ENCODE data around the gene NET1. TPM values are rescaled to one million over a fixed set of nuclear protein-coding genes. Genes with fewer than 3 reads are reported as not detected.

The NET1 gene
- polyA plus RNA-seq, 1 of the 3 experiments (the other 2 are of a cell fraction), result 4.7 TPM

DNA sequence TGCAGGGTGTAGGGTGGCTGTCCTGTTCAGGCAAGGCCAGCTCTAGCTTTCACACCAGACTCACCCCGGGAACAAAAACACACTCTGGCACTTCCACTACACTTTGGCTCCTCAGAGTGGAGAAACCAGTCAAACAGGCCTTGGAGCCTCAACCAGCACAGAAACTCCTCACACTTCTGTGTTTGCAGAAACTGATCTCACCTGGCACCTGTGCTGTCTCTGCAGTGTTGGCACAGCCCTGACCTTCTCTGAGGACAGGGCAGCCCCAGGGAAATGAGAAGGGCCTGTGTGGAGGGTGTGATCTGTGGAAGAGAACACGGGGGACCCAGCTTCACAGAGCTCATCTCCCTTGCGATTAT is 91.1 kb downstream of the NET1 start:
- H3K9me2 ChIP-seq, result no peaks in the 10 kb centered on the region
- 22% methylated on average over 1 of the region's 3 CpGs for WGBS (ENCODE audit: low lambda C conversion rate)
- no peaks in the 10 kb centered on the region for H3K9me3 ChIP-seq
- TF ChIP-seq NRF1 (IDR thresholded peaks at IDR 0.05; ENCODE audit: low read depth, low read length) (no peak), TEAD4 (IDR thresholded peaks at IDR 0.05; ENCODE audit: borderline replicate concordance, insufficient read depth) (no peak), TAF1 (IDR thresholded peaks at IDR 0.05; ENCODE audit: borderline replicate concordance, low read depth, low read length) (no peak), SIN3A (IDR thresholded peaks at IDR 0.05; ENCODE audit: borderline replicate concordance, low read depth, low read length) (no peak)
- TF ChIP-seq, protein P1, sequence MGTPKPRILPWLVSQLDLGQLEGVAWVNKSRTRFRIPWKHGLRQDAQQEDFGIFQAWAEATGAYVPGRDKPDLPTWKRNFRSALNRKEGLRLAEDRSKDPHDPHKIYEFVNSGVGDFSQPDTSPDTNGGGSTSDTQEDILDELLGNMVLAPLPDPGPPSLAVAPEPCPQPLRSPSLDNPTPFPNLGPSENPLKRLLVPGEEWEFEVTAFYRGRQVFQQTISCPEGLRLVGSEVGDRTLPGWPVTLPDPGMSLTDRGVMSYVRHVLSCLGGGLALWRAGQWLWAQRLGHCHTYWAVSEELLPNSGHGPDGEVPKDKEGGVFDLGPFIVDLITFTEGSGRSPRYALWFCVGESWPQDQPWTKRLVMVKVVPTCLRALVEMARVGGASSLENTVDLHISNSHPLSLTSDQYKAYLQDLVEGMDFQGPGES (IDR thresholded peaks at IDR 0.05; ENCODE audit: low read depth, low read length), result no peak
- no peak overlapping the region for H3K27ac ChIP-seq (ENCODE audit: low read depth in 2 of 2, low read length in 1 of 2)
- DNase-seq, result no peak
- H2AFZ ChIP-seq (ENCODE audit: low read depth), result no peak overlapping the region
- POLR2A ChIA-PET, result no interaction called here
- H3K79me2 ChIP-seq (ENCODE audit: insufficient read depth), result no peaks in the 10 kb centered on the region
- H3K4me3 ChIP-seq (ENCODE audit: low read depth in 2 of 2, low read length in 1 of 2), result no peak overlapping the region
- H3K4me2 ChIP-seq, result no peak overlapping the region
- H3K9ac ChIP-seq, result no peak overlapping the region
- H4K20me1 ChIP-seq (ENCODE audit: insufficient read depth), result no peaks in the 10 kb centered on the region
- no peaks in the 10 kb centered on the region for H3K36me3 ChIP-seq (replicated peaks in 1 of 2; ENCODE audit: control insufficient read depth in 1 of 2, insufficient read depth in 2 of 2, low read length in 1 of 2)
- no peaks in the 10 kb centered on the region; a peak in 1 of 4 replicates for H3K4me1 ChIP-seq (ENCODE audit: control insufficient read depth in 1 of 2, insufficient read depth in 2 of 2, low read depth in 1 of 2, low read length in 1 of 2)
- H3K27me3 ChIP-seq (ENCODE audit: insufficient read depth), result peaks cover 8% of the 10 kb centered on the region
- no peaks in the 10 kb centered on the region for H3F3A ChIP-seq (replicated peaks; ENCODE audit: insufficient read depth)
- CTCF ChIA-PET, result no interaction called here

DNA sequence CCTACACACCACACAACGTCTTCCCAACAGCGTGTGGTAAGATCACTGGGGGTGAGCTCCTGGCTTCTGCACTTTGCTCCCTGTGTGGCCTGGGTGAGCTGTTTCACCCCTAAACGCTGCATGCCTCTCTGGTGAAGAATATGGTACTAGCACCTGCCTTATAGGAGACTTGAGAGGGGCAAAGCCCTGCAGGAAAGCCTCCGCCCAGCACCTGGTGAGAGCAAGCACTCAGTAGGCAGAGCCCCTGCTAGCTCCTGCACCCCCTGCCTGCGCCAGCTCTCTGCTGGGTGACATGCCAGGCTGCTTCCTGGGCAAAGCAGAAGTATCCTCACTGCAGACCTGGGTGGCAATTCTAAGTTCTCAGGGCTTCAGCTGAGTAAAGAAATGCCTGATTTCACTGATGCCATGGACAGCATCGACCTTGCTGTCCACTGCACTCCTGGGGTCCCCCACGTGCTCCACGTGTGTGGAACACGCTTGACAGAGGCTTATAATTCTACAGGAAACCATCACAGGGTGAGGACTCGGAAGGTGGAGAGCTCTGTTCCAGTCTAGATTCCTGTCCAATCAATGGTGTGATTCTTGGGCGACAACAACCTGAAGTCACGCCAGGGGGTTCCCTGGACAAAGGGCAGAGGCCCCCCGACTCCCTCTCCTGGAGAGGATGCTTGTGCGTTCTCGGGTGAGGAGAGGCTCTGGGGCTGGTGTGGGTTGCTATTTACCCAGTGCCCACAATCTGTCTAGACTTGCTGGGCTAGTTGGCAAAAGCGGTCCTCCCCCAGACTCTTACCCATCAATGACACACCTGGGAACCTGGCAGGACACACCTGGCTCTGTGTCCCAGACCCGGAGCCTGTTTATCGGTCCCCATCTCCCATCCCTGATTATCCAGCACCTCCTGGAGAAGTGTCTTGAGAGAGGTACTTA is 92.1 kb downstream of the NET1 start:
- CTCF ChIA-PET, result no interaction called here
- no peak overlapping the region for H3K4me2 ChIP-seq

More for the DNA sequence above, 92.1 kb downstream of the NET1 start:
- no peak overlapping the region for H3K4me3 ChIP-seq (ENCODE audit: low read depth in 2 of 2, low read length in 1 of 2)
- H3K9me2 ChIP-seq, result no peaks in the 10 kb centered on the region
- H3K27me3 ChIP-seq (ENCODE audit: insufficient read depth), result peaks cover 8% of the 10 kb centered on the region
- H3K4me1 ChIP-seq (ENCODE audit: control insufficient read depth in 1 of 2, insufficient read depth in 2 of 2, low read depth in 1 of 2, low read length in 1 of 2), result no peaks in the 10 kb centered on the region; a peak in 1 of 4 replicates
- POLR2A ChIA-PET, result no interaction called here
- H3K79me2 ChIP-seq (ENCODE audit: insufficient read depth), result no peaks in the 10 kb centered on the region
- no peak for DNase-seq
- no peak overlapping the region for H2AFZ ChIP-seq (ENCODE audit: low read depth)
- no peaks in the 10 kb centered on the region for H3F3A ChIP-seq (replicated peaks; ENCODE audit: insufficient read depth)
- no peaks in the 10 kb centered on the region for H4K20me1 ChIP-seq (ENCODE audit: insufficient read depth)
- TF ChIP-seq RXRA (IDR thresholded peaks at IDR 0.05; ENCODE audit: borderline replicate concordance, low read depth), result no peak
- no peak for TF ChIP-seq TCF12 (IDR thresholded peaks at IDR 0.05)
- no peak for TF ChIP-seq YY1 (IDR thresholded peaks at IDR 0.05; ENCODE audit: low read depth)
- TF ChIP-seq, protein P2, sequence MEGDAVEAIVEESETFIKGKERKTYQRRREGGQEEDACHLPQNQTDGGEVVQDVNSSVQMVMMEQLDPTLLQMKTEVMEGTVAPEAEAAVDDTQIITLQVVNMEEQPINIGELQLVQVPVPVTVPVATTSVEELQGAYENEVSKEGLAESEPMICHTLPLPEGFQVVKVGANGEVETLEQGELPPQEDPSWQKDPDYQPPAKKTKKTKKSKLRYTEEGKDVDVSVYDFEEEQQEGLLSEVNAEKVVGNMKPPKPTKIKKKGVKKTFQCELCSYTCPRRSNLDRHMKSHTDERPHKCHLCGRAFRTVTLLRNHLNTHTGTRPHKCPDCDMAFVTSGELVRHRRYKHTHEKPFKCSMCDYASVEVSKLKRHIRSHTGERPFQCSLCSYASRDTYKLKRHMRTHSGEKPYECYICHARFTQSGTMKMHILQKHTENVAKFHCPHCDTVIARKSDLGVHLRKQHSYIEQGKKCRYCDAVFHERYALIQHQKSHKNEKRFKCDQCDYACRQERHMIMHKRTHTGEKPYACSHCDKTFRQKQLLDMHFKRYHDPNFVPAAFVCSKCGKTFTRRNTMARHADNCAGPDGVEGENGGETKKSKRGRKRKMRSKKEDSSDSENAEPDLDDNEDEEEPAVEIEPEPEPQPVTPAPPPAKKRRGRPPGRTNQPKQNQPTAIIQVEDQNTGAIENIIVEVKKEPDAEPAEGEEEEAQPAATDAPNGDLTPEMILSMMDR (IDR thresholded peaks at IDR 0.05), result no peak
- TF ChIP-seq SIN3A (IDR thresholded peaks at IDR 0.05; ENCODE audit: borderline replicate concordance, low read depth, low read length), result no peak
- no peak for TF ChIP-seq TAF1 (IDR thresholded peaks at IDR 0.05; ENCODE audit: borderline replicate concordance, low read depth, low read length)
- no peak for TF ChIP-seq RCOR1 (IDR thresholded peaks at IDR 0.05; ENCODE audit: low read length)
- H3K27ac ChIP-seq (ENCODE audit: low read depth in 2 of 2, low read length in 1 of 2), result no peak overlapping the region
- no peaks in the 10 kb centered on the region for H3K36me3 ChIP-seq (replicated peaks in 1 of 2; ENCODE audit: control insufficient read depth in 1 of 2, insufficient read depth in 2 of 2, low read length in 1 of 2)
- H3K9me3 ChIP-seq, result no peaks in the 10 kb centered on the region
- WGBS (ENCODE audit: low lambda C conversion rate), result 61% methylated on average over 14 of the region's 18 CpGs
- H3K9ac ChIP-seq, result no peak overlapping the region
